Suprapubic skin (tissue), 4 donors: Measurements from ENCODE around the gene RAB17.

Source experiments
- CTCF ChIP-seq, 2 donors: fragments of 200-600 bp in 1 of 2; fragments of 450-650 bp in 1 of 2; sonication (generic) in 1 of 2; IDR thresholded peaks; one replicate each; pipeline ENCODE4 v1.5.1; 2016 to 2019; ENCODE audit warnings: antibody characterized with exemption in 2 of 2, mild to moderate bottlenecking in 1 of 2, moderate library complexity in 1 of 2
- EP300 ChIP-seq: sonication (generic); formaldehyde crosslinking; IDR thresholded peaks from one replicate; pipeline ENCODE4 v1.6.1; 2017; ENCODE audit warnings: antibody characterized with exemption
- POLR2A ChIP-seq, 2 donors: fragments of 450-650 bp; IDR thresholded peaks; one replicate each; pipeline ENCODE4 v1.6.1; 2017; ENCODE audit warnings: antibody characterized with exemption in 2 of 2, mild to moderate bottlenecking in 2 of 2, moderate library complexity in 2 of 2
- POLR2AphosphoS5 ChIP-seq, 3 donors: sonication (generic); formaldehyde crosslinking; IDR thresholded peaks; one replicate each; pipeline ENCODE4 v1.6.1; 2017; ENCODE audit warnings: antibody characterized with exemption in 3 of 3

- TF ChIP-seq POLR2A (IDR thresholded peaks at IDR 0.05) (no peak), EP300 (no peak), CTCF (IDR thresholded peaks at IDR 0.05) (no peak), POLR2AphosphoS5 (IDR thresholded peaks at IDR 0.05) (no peak)
Observed at GRCh38 chr2:237568121-237568660, 22.3 kb downstream of the RAB17 start.
